NCI-H446 (cell line): ENCODE measurements around the gene HOXB13.

ENCODE experiments used
- DNase-seq, 2 experiments: peaks; one replicate each; lab custom pipeline; 2025; lab: John Stamatoyannopoulos, UW

Gene HOXB13

DNA sequence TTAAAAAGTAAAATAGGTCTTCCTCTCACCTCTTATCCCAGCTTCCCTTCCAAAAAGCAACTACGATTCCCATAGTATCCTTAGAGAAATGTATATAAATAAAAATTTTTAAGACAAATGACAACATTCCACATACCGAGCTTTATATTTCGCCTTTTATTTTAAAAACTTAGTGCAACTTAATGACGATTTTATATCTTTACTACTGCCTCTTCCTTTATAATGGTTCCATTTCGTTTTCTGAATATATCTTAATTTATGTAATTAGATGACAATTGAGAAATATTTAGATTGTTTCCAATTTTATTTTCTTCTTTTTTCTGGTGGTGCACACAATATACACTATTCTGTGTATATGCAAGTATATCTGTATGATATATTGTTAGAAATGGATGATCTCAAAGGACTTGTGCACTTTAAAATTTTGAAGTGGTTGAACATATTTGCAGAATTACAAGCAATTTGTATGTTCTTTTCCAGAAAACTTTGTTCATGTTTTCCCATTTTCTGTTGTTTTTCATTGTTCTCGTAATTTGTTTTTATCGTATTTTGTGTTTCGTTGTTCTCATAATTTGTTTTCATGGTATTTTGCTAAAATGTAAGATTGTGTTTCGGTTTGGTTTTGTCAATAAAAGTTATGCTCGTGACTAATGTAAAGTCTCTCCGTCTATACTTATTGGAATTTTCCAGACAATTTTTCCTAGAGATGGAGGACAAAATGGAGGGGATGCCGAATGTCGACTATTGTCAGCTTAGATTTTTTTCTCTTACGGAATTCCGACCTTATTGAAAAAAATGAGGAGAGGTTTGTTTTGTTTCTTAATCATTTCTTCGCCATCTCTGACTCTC, 20.4 kb upstream of the HOXB13 start:
- DNase-seq, result no peak

DNA sequence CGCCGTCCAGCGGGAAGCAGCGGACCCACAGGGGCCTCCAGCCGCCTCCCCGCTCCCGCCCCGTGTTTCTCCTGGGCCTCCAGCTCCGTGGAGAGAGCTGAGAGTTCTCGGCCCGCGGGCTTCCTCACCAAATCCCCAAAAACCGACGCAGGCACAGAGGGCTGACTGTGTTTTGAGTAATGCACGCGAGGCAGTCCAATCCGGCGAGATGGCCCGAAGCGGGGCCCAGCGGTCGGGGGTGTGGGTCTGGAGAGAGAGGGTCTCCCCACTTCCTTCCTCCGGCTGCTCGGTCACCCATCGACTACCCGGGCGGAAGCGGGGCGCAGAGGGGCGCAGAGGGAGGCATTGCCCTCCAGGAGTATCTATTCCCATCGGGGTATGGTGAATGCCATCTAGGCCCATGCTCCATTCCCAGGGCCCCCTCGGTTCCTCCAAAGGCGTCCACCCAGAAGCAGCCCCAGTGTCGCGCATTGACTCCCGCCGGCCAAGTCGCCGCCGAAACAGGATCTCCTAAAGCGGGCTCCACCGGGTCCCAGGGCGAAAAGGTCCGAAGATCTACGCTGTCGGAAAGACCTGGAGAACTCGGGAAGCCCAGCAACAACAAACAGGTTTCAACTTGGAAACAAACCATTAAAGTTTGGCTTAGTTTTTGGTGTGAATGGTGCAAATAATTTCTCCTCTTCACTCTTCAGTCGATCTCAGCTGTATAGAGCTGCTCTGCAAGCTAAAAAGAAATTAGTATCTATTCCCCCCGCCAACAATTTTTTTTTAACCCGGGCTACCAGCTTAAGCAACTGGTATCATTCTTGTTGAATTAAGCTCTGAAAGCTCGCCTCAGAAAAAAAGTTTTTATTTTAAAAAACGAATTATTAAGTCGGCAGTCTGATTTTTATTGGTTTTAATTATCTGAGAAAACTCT, 19.2 kb upstream of the HOXB13 start:
- no peak for DNase-seq

GRCh38 chr17:48746916-48747444, 18.4 kb upstream of the HOXB13 start:
- no peak for DNase-seq

DNA sequence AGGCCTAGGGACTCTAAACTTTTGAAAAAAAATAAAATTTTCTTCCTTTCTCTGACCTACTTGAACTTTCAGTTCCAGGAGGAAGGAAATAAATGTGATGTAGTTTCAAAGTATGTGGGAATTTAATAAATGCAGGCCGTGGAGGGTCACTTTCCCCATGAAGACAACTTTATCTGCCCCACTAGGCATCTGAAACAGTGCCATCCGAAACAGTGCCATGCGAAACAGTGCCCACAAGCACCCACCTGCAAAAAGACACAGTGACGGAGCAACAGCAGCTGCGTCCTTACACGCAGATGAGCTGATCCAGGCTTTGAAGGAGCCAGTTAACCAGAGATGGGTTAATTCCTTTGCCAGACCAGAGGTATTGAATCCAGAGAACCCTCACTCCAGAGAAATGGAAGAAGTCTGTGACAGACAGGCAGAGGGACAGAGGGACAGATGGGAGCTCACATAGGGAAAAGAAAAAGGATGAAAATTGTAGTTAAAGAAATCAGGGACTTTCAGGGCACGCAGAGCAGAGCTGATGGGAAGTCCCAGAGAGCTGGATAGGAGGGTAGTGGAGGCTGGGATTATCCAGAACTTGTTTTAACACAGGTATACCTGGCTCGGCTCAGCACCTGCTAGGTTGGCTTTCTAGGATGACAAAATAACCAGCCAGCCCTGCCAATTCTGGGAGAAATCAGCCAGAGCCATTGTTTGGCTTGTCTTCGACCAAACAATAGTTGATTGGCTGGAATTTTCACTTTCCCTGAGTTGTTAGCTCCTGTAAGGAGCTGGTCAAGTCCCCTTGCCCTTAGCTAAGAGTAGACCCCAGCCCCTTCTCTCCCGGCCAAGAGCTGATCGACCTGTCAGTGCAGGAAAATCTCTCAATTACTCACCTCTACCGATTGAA, 17.1 kb upstream of the HOXB13 start:
- no peak for DNase-seq

DNA sequence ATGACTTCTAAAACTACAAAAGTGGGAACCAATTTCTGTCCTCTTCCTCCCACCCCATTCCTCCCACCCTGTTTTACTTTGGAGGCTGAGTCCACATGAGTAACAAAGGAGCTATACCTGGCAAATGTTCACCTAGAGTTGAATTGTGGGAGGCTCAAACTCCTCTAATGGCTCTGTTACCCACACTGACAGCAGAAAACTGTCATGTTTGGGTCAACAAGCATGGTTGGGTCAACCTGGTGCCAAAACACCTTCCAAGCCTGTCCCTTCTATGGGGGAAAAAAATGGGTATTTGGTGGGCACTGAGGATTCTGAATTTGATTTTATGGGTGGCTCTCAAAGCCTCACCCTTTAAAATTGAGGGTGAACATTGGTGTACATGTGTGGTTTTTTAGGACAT, 12.0 kb upstream of the HOXB13 start:
- DNase-seq, result no peak

- no peak for DNase-seq
Measured at GRCh38 chr17:48738803-48739526, 10.4 kb upstream of the HOXB13 start.

- DNase-seq, result no peak
Measured at GRCh38 chr17:48738424-48738802, 9.9 kb upstream of the HOXB13 start.

- DNase-seq, result no peak
Measured at GRCh38 chr17:48737330-48738043, 8.9 kb upstream of the HOXB13 start.

- no peak for DNase-seq
Measured at GRCh38 chr17:48735062-48735351, 6.5 kb upstream of the HOXB13 start.

GRCh38 chr17:48734333-48735061, 5.9 kb upstream of the HOXB13 start:
- no peak for DNase-seq

GRCh38 chr17:48733632-48734328, 5.2 kb upstream of the HOXB13 start:
- DNase-seq, result no peak

GRCh38 chr17:48732688-48733629, 4.4 kb upstream of the HOXB13 start:
- DNase-seq, result no peak

DNA sequence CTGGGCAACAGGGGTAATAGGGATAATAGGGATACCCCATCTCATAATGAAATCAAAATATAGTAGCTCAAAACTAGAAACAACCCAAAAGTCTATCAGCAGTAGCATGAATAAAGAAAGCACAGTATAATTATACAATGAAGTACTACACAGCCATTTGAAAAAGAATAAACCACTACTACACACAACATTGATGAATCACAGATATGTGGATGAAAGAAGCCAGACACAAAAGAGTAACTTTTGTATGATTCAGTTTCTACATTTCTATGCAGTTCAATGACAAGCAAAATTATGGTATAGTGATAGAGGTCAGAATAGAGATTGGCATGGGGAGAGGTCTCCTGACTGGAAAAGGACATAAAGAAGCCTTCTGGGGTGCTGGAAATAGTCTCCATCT, 2.8 kb upstream of the HOXB13 start:
- DNase-seq, result no peak

GRCh38 chr17:48730240-48730550, 1.6 kb upstream of the HOXB13 start:
- no peak for DNase-seq

DNA sequence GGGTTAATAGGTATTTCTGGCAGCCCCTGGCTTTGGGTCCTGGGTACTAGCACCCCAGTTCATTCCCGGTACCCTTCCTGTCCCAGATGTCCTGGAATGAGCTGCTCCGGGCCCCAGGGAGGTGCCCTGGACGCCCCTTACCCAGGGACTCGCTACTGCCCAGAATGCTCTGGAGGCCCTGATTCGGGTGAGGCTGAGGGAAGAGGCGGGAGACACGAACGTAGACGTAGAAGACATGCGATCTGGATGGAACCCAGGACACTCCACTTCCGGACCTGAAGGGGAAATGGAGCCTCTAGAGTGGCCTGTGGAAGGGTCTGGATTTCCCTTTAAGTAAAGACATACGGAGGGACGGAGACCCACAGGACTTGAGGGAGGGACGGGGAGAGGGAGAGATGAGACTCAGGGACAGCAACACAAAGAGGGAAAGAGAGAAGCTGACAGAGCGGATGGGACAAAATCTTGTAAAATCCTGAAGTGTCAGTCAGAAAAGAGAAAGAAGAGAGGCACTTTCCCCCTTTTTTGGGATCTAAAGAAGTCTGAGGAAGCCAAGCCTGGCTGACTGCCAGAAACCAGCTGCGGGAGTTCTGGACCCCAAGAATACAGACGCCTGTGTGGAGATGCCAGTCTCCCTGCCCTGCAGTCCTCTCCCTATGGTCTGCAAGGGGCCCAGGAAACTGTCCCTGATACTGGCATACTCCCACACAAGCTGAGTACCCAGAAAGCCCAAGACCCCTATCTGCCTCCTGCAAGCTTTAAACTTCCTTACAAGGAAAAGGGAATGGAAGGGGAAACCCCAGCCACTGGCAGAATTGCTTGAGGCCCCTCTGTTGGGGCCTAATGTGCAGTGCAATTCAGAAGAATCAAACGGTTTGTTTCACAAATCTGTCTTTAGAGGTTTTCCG, 1.0 kb upstream of the HOXB13 start:
- no peak for DNase-seq

DNA sequence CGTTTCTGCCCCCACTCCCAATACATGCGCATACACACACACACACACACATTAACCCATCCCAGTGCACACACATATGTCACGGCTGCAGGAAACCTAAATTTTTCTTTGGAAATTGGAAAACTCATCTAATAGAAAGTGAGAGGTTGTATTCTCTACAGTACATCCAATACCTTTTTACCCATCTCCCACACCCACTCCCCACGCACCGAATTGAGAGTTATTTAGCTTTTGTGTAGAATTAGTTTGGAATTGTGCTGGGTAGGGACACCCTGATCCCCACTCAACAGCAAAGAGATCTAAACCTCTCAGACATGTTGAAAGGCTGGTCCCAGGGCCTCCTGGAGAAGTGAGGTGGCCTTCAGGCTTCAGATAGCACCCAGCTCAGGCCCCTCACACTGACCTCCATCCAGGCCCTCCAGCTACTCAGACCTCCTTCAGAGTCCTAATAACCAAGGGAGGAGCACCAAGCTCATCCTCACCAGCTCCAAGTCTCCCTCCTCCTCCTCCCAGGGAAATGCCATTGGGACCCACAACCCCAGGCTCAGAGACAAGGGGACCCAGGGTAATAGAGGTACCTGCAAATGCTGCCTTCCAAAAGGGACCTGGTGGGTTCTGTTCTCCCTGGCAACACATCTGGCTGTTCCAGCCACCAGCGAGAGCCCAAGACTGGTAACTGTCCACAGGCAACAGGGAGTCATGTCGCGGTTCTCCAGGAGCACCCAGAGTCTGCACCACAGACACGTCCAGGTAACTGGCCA, 955 bp downstream of the HOXB13 start:
- DNase-seq, result no peak

GRCh38 chr17:48726916-48727286, 1.6 kb downstream of the HOXB13 start:
- no peak for DNase-seq
